Activated CD8-positive, alpha-beta memory T cell treated with anti-CD3 and anti-CD28 coated beads, Interleukin-2, amount 50 U/mL, for 1 hour (primary cell): ENCODE results near the gene C2CD2.
"Not testable (repeated sequence)": the region's sequence is repeated elsewhere in the genome, so short reads cannot be mapped to it uniquely, and the experiment has no call there.

Source experiments
- DNase-seq: peaks from one replicate; pipeline ENCODE4 v3.0.0-alpha.2; 2020; ENCODE audit errors: extremely low read depth

C2CD2 gene

GRCh38 chr21:41958886-41959563 lies 5.2 kb upstream of the C2CD2 start:
- DNase-seq, result no peak

GRCh38 chr21:41957991-41958766 lies 4.4 kb upstream of the C2CD2 start:
- DNase-seq, result no peak

GRCh38 chr21:41956926-41957729 lies 3.3 kb upstream of the C2CD2 start:
- no peak for DNase-seq

GRCh38 chr21:41955516-41955915 lies 1.7 kb upstream of the C2CD2 start:
- DNase-seq, result no peak

GRCh38 chr21:41954654-41955499 lies 1.1 kb upstream of the C2CD2 start:
- DNase-seq, result no peak

- no peak for DNase-seq
These were observed 478 bp downstream of the C2CD2 start for GRCh38 chr21:41953249-41953830.

GRCh38 chr21:41952568-41953248 lies 1.1 kb downstream of the C2CD2 start:
- no peak for DNase-seq

- DNase-seq, result no peak
These were observed 1.8 kb downstream of the C2CD2 start for GRCh38 chr21:41951876-41952567.

- no peak for DNase-seq
These were observed 2.9 kb downstream of the C2CD2 start for GRCh38 chr21:41950941-41951351.

- not testable (repeated sequence) for DNase-seq
These were observed 4.2 kb downstream of the C2CD2 start for GRCh38 chr21:41949631-41950030.

- DNase-seq, result no peak
These were observed 4.9 kb downstream of the C2CD2 start for GRCh38 chr21:41948901-41949300.

GRCh38 chr21:41948078-41948895 lies 5.5 kb downstream of the C2CD2 start:
- DNase-seq, result no peak

GRCh38 chr21:41945982-41946381 lies 7.8 kb downstream of the C2CD2 start:
- no peak for DNase-seq

- DNase-seq, result no peak
These were observed 10.0 kb downstream of the C2CD2 start for GRCh38 chr21:41943851-41944250.

GRCh38 chr21:41942457-41942856 lies 11.4 kb downstream of the C2CD2 start:
- DNase-seq, result no peak

GRCh38 chr21:41941941-41942340 lies 11.9 kb downstream of the C2CD2 start:
- no peak for DNase-seq

- DNase-seq, result no peak
These were observed 13.4 kb downstream of the C2CD2 start for GRCh38 chr21:41940431-41940830.

- no peak for DNase-seq
These were observed 14.4 kb downstream of the C2CD2 start for GRCh38 chr21:41939391-41939790.
